H1 (cell line): ENCODE results near the gene HPN.

Experiments
- RAD21 ChIP-seq, 2 experiments: IDR thresholded peaks in 1 of 2; conservative IDR thresholded peaks in 1 of 2; 2 replicates each; pipeline ENCODE4 v1.6.1; 2011; ENCODE audit warnings: low read depth in 2 of 2, low read length in 2 of 2, improper control_type of control experiment in 1 of 2, inconsistent platforms in 1 of 2, mild to moderate bottlenecking in 1 of 2, moderate library complexity in 1 of 2
- RFX5 ChIP-seq: IDR thresholded peaks from 2 replicates; pipeline ENCODE4 v1.6.1; 2011; ENCODE audit warnings: low read depth, low read length, improper control_type of control experiment, borderline replicate concordance
- RNF2 ChIP-seq: fragments of 200-900, 300-1000 bp; sonication (generic); IDR thresholded peaks from 2 replicates; pipeline ENCODE4 v1.7.1; 2016; ENCODE audit warnings: borderline replicate concordance, low read depth, mild to moderate bottlenecking, antibody characterized with exemption, low read length; ENCODE audit not compliant: poor library complexity, severe bottlenecking; ENCODE audit errors: missing control alignments
- TAF1 ChIP-seq: IDR thresholded peaks from 2 replicates; pipeline ENCODE4 v1.6.1; 2011; ENCODE audit warnings: mild to moderate bottlenecking, low read depth, low read length
- TCF12 ChIP-seq: IDR thresholded peaks from 2 replicates; pipeline ENCODE4 v1.6.1; 2011; ENCODE audit warnings: low read depth, mild to moderate bottlenecking, low read length
- TEAD4 ChIP-seq: IDR thresholded peaks from 2 replicates; pipeline ENCODE4 v1.6.1; 2012; ENCODE audit warnings: low read depth, low read length, inconsistent platforms, mixed read lengths
- YY1 ChIP-seq: IDR thresholded peaks from 2 replicates; pipeline ENCODE4 v1.6.1; 2011; ENCODE audit warnings: low read depth, mild to moderate bottlenecking, low read length
- TF ChIP-seq, protein P1 (sequence below), 3 experiments: IDR thresholded peaks; 1 replicate in 2 of 3; 2 replicates in 1 of 3; pipeline versions ENCODE4 v1.5.1 to v1.6.1; 2011; ENCODE audit warnings: low read length in 3 of 3, mild to moderate bottlenecking in 3 of 3, inconsistent platforms in 2 of 3, low read depth in 1 of 3, moderate library complexity in 1 of 3; ENCODE audit not compliant: insufficient read depth in 1 of 3; ENCODE audit errors: control extremely low read depth in 1 of 3
- TF ChIP-seq, protein P2 (sequence below): IDR thresholded peaks from 2 replicates; pipeline ENCODE4 v1.6.1; 2012; ENCODE audit warnings: low read length, inconsistent platforms

DNA sequence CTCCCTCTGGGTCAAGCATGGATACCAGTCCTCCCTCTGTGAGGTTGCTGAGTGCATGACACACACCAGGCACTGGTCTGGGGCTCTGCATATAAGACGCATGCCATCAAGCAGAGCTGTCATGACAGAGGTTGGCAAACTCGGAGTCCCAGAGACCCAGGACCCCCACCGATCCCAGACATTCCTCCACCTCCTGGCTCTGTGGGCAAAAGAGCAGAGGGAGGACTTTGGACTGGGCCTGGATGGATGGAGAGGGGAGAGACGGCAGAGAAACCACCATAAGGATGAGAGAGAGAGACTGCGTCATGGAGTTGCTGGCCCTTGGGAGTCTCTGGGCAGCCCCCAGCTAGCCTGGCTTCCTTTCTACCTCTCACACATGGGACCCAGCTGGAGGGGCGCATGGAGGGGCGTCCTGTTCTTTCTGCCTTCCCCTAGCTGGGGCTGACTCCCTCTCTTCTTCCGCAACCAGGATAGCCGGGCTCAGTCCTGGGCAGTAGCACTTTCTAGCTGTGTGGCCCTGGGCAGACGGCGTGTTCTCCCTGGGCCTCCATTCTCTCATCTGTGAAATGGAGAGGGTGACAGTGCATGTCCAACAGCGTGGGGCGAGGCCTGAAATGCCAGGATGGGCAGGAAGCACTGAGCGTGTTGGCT, 1.6 kb downstream of the HPN start:
- TF ChIP-seq, protein P1, sequence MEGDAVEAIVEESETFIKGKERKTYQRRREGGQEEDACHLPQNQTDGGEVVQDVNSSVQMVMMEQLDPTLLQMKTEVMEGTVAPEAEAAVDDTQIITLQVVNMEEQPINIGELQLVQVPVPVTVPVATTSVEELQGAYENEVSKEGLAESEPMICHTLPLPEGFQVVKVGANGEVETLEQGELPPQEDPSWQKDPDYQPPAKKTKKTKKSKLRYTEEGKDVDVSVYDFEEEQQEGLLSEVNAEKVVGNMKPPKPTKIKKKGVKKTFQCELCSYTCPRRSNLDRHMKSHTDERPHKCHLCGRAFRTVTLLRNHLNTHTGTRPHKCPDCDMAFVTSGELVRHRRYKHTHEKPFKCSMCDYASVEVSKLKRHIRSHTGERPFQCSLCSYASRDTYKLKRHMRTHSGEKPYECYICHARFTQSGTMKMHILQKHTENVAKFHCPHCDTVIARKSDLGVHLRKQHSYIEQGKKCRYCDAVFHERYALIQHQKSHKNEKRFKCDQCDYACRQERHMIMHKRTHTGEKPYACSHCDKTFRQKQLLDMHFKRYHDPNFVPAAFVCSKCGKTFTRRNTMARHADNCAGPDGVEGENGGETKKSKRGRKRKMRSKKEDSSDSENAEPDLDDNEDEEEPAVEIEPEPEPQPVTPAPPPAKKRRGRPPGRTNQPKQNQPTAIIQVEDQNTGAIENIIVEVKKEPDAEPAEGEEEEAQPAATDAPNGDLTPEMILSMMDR (IDR thresholded peaks at IDR 0.05; ENCODE audit: control extremely low read depth in 1 of 3, insufficient read depth in 1 of 3, low read depth in 1 of 3, low read length in 3 of 3), result no peak
- TF ChIP-seq RNF2 (no peak), RFX5 (no peak), TEAD4 (no peak), RAD21 (IDR thresholded peaks at IDR 0.05 in 1 of 2, conservative IDR thresholded peaks at IDR 0.05 in 1 of 2; ENCODE audit: low read depth in 2 of 2, low read length in 2 of 2) (no peak), TCF12 (no peak), TAF1 (no peak), YY1 (no peak)
- TF ChIP-seq, protein P2, sequence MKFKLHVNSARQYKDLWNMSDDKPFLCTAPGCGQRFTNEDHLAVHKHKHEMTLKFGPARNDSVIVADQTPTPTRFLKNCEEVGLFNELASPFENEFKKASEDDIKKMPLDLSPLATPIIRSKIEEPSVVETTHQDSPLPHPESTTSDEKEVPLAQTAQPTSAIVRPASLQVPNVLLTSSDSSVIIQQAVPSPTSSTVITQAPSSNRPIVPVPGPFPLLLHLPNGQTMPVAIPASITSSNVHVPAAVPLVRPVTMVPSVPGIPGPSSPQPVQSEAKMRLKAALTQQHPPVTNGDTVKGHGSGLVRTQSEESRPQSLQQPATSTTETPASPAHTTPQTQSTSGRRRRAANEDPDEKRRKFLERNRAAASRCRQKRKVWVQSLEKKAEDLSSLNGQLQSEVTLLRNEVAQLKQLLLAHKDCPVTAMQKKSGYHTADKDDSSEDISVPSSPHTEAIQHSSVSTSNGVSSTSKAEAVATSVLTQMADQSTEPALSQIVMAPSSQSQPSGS, result no peak
